ENCODE data around the gene SUCNR1.
A peak's percentile ranks its signal among the peaks of the same experiment; 100 is the strongest.
"Not testable (repeated sequence)": the region's sequence is repeated elsewhere in the genome, so short reads cannot be mapped to it uniquely, and the experiment has no call there.

The SUCNR1 gene

DNA sequence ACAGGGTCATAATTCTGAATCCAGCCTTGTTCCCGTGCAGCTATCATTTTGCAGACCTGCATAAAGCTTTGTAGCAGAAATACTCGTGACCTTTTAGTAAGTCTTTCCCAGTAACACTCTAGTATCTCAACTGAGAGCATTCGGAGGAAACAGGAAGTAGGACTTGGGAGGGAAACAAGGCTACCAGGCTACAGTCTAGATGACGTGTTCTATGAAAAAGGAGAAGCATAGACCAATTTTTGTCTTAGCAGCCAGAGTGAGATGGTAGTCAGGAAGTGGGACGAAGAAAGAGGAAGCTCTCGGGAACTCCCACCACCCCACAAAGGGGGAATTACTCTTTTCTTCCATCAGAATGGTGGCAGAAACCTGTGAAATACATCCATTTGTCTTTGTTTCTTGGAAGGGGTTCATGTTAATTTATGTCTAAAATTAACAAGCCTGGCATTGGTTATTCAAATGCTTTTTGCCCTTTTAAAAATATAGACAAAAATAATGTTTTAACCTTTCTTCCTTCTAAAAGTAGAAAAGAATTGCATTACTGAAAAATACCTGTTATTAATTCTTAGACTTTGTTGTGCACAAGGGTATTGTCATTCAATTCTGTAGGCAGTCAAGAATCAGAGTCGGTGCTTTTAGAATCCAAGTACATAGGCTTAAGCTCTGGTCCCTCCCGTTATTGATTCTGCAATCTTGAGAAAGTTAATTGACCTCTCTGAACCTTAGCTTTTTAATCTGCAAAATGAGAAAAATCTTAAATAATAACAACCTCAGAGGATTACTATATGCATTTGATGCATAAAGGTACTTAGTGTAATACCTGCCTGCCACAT is 1.6 kb upstream of the SUCNR1 start:
- no peak for DNase-seq

DNA sequence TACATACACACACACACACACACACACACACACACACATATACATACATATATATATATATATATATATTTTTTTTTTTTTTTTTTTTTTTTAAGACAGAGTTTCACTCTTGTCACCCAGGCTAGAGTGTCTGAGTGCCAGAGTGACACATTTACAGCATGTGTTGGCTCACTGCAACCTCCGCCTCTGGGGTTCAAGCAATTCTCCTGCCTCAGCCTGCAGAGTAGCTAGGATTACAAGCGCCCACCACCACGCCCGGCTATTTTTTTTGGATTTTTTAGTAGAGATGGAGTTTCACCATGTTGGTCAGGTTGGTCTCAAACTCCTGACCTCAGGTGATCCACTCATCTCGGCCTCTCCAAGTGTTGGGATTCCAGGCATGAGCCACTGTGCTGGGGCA is 636 bp downstream of the SUCNR1 start:
- not testable (repeated sequence) for DNase-seq

DNA sequence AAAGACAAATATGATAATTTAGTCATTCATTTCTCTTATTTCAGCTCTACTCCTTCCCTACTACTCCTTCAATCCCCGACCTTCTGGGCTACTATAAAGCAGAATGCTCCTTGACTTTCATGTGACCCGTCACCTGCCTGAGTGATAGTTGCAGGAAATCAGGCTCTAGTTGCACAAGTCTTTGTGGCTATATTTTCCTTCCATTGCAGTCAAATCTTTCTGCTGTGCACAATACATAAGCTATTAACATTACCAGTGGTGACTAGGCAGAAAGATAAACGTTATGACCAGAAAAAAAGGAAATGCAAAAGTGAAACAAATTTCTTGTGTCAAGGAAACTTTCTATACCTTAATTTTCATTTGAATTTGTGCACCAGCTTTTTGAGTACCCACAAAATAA is 2.3 kb downstream of the SUCNR1 start:
- DNase-seq = no peak

DNA sequence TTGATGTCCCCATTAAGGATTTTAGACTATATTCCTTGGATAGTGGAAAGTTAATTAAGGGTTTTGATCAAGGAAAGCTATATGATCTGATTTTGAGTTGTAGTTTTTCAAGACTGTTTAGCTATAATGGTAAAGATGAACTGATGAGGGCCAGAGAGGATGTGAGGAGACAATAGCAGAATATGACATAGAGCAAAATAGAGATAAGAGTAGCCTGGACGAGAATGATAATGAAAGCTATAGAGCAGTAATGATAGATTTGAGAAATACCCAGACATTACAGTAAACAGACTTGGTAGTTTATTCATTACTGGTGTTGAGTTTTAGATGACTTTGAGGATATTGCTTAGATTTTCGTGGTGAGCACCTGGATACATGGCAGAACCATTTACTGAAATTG is 3.8 kb downstream of the SUCNR1 start:
- no peak for DNase-seq

DNA sequence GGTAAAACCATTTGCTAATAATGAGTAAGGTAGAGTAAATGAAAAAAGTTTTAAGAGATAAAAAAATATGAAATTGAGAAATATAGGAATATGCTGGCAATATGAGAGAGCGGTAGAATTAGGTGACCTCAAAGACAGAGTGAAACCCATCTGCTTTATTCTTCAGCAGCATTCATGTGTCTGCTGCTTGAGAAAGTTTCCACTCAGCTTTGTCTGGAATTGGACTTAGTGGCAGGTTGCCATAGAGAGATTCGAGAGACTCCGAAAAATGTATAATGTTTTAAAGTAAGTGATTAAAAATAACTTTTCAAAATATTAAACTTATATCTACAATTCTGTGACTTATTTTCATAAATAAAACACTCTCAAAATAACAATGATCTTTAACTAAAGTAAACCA is 5.0 kb downstream of the SUCNR1 start:
- no peak for DNase-seq

DNA sequence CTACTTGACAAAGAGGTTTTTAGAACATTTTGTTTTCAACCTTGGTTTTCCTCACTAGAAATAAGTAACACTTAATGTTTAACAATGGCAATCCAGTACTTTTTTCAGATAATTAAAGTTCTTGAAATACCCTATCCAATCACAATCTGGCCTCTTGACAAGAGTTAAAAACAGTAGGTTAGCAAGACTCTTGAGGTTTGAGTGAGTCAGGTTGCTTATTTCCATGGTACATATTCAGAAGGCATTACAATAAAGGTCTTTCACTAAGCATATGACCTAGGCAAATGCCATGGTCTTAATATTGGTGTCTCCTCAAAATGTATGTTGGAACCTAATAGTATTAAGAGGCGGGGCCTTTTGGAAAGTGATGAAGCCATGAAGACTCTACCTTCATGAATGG is 5.6 kb downstream of the SUCNR1 start:
- DNase-seq = no peak

DNA sequence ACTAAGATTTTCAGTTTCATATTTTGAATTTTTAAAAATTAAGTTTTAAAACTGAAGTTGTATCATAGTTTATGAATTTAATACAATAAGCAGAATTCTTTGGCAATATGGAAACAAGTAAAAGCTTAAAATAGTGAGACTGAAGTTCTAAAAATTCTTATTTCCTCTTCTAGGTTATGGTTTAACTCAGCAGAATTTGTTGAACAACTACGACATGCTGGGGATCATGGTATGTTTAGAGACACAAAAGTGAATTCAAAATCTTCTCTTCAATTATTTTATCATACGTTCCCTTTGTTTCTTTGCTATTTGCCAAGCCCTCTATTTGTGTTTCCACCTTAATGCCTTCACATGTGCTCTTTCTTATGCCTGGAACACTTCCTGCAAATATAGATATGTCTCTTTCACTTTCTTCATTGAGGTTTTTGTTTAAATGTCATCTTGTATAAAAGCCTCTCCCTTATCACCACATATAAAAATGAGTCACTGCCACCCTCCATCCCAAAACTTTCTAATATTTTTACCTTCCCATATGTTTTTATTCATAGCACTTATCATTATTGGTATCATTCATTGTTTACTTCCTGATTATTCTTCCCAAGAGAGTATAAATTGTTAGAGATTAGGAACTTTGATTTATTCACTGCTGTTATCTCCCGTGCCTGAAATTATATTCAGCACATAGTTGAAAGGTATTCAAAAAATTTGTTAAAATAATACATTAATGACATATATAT is 6.4 kb downstream of the SUCNR1 start:
- DNase-seq = no peak

DNA sequence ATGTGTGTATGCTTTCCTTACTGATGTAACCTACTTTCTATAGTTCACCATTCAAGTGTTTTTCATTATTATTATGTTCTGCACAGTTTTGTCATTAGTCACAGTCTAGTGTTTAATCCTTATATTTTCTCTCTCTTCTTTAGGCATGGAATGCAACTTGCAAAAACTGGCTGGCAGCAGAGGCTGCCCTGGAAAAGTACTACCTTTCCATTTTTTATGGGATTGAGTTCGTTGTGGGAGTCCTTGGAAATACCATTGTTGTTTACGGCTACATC is 6.9 kb downstream of the SUCNR1 start:
- DNase-seq = no peak

DNA sequence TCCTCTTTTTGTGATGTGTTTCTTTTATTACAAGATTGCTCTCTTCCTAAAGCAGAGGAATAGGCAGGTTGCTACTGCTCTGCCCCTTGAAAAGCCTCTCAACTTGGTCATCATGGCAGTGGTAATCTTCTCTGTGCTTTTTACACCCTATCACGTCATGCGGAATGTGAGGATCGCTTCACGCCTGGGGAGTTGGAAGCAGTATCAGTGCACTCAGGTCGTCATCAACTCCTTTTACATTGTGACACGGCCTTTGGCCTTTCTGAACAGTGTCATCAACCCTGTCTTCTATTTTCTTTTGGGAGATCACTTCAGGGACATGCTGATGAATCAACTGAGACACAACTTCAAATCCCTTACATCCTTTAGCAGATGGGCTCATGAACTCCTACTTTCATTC is 7.7 kb downstream of the SUCNR1 start:
- DNase-seq = no peak

DNA sequence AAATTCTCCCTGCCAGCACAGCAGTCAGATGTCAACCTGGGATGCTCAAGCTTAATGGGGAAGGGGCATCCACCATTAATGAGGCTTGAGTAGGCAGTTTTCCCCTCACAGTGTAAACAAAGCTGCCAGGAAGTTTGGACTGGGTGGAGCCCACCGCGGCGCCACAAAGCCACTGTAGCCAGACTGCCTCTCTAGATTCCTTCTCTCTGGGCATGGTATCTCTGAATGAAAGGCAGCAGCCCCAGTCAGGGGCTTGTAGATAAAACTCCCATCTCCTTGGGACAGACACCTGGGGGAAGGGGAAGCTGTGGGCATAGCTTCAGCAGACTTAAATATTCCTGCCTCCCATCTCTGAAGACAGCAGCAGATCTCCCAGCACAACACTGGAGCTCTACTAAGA is 12.0 kb downstream of the SUCNR1 start:
- not testable (repeated sequence) for DNase-seq

DNA sequence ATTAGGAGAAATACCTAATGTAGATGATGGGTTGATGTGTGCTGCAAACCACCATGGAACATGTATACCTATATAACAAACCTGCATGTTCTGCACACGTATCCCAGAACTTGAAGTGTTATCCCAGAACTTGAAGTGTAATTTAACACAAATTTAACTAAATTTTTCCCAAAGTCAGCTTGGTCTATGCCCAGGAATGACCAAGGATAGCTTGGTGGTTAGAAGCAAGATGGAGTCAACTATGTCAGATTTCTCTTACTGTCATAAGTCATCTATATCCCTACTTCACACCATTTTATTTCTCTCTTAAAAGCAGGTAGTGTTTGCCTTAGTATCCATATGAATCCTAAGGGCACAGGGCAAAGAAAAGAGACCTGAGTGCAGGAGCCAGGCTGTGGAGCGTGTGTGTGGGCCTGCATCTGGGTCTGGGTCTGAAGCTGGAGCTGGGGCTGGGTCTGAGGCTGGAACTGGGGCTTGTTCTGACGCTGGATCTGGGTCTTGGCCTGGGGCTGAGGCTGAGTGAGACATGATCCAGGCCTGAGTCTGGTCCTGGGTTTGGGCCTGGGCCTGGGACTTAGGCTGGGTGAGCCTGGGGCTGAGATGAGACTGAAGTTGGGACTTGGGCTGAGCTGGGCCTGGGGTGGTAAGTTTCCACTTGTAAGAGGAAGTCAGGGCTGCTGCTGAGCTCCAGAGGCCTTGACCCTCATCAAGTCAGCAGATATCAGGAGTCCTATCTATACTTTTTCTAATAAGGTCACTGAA is 14.2 kb downstream of the SUCNR1 start:
- not testable (repeated sequence) for DNase-seq

DNA sequence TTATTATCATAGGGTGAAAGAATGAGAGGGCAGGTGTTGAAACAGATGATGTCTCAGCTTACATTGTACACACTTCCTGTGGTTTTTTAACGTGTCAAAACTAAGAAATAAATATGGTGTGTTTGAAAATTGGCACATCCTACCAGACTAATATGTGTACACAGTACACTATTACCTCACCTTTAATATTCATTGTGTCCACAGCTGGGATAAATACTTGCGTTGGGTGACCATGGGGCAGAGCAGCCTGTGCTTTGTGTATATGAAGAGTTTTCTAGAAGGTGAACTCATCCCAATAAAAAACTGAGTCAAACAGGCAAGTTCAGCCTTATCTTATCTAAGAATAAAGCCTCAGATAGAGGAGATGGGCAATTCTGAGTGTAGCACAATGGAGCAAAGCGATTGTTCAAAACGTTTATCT is 17.3 kb downstream of the SUCNR1 start:
- no peak for DNase-seq

DNA sequence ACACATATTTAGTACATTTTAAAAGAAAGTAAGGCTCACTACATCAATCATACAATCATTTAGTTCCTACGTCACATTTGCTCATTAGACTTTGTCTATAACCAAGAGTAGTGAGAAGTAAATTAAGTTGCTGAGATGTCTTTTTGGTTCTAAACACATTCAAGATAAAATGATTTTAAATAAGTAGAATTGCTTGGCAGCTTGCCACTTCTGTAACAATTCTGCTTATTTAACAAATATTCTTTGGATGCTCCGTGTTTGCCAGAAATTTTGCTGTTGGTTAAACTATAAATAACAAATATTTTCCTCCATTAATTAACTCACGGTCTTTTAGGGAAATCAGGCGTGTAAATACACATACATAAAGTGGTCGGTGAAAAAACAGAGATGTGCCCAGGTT is 18.3 kb downstream of the SUCNR1 start:
- no peak for DNase-seq

DNA sequence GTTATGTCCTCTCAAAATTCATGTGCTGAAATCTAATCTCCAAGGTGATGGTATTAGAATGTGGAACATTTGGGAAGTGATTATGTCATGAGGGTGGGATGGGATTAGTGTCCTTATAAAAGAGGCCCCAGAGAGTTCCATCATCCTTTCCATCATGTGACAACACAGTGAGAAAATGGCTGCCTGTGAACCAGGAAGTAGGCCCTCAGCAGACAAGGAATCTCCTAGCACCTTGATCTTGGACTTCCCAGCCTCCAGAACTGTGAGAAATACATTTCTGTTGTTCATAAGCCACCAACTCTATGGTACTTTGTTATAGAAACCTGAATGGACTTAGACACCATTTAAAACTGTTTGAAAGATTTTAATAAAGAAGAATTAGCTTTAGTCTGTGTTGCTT is 20.8 kb downstream of the SUCNR1 start:
- no peak for DNase-seq

DNA sequence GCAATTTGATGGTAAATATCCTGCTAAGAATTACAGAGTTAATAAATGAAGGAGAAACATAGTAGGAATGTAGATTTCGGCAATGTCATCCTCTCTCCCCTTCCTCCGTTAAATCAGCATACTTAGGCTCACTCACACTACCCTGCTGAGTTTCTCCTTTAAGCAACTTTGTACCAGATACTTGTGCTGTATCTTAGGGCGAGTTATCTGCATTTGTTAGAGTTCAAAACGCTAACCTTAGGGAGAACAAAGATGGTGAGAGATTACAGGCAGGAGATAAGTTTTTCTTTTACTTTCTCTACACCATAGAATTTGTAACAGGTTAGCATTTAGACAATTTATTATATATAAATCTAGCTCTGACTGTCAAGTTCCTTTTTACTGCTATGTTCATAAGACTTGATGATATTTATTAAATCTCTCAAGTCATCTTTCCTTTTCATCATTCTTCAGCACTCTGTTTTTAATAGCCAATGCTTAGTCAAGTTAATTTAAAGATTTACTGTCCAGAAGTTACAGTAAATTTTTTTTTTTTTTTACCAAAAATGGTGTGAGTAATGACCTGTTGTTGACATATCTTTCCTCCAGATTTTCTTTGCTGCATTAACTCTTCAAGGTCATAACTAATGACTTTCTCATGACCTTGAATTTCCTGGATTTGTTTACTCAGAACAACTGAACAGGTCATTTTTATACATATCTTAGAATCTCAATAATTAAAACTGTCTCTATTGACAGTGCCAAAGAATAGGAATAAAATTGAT is 22.2 kb downstream of the SUCNR1 start:
- no peak for DNase-seq

DNA sequence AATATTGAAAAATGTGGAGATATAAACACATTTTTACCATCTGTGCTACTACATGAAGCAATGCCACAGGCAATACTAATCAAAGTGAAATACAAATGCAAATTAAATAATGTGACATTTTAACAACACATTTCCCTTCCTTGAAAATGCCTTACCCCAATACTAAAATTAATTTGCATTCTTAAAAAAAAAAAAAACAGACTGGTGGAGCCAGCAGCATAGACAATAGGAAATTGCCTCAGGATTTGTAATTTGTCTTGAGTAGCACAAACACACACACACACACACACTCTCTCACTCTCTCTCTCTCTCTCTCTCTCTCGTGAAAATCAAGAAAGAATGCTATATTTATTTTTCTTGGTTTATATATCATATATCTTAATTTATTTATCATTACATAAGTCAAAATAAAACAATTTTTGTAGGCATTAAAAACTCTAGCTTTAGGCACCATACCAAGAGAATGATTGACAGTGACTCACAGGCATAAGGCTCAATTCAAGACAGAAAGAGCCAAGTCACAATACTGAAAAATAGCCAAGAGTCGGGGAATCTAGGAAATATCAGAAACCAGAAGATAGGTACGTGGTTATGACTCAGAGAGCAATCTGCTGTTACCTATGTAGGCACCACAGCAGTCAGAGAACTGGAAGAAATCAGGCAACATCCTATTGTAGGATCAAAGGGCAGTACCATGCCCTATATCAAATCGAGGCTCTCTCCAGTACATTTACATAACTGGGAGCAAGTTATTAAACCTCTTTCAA is 23.0 kb downstream of the SUCNR1 start:
- peak; percentile 50 for DNase-seq

DNA sequence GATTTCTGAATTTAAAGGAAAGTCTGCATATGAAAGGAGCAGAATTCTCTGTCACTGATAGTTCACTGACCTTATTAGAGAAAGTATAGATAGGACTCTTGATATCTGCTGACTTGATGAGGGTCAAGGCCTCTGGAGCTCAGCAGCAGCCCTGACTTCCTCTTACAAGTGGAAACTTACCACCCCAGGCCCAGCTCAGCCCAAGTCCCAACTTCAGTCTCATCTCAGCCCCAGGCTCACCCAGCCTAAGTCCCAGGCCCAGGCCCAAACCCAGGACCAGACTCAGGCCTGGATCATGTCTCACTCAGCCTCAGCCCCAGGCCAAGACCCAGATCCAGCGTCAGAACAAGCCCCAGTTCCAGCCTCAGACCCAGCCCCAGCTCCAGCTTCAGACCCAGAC is 24.7 kb downstream of the SUCNR1 start:
- not testable (repeated sequence) for DNase-seq

DNA sequence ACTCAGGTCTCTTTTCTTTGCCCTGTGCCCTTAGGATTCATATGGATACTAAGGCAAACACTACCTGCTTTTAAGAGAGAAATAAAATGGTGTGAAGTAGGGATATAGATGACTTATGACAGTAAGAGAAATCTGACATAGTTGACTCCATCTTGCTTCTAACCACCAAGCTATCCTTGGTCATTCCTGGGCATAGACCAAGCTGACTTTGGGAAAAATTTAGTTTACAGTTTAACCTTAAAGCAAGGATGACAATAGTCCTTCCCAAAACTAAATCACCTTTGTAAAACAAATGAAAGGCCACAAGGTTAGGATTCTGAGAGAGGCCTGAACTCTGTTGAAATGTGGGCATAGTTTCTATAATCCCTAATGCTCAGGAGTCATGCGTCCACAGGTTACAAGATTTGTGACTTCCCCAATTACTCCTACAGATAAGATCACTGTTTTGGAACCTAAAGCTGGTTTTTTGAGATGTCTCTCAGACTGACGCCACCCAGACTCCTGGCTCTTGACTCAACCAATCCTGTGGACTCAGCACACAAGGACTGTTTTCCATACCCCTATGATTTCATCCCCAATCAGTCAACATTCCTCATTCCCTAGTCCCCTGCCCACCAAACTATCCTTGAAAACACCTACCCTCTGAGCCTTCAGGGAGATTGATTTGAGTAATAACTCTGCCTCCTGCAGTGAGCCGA is 25.3 kb downstream of the SUCNR1 start:
- not testable (repeated sequence) for DNase-seq

DNA sequence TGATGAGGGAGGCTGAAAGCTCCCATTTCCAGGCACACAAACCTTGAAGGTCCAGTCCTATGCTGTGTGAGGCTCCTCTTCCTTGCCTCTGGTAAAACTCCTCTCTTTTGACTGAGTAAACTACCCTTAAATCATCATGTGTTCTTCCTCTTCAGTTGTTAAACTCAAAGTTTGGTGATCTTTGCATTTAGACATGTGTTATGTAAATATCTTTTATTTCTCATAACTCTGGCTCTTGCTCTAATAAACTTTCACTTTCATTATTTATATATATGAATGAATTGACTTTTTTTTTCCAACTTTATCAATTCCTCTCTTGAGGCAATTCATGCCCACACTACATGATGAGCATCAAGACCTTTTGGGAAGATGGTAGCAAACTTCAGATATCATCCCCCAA is 26.6 kb downstream of the SUCNR1 start:
- no peak for DNase-seq

DNA sequence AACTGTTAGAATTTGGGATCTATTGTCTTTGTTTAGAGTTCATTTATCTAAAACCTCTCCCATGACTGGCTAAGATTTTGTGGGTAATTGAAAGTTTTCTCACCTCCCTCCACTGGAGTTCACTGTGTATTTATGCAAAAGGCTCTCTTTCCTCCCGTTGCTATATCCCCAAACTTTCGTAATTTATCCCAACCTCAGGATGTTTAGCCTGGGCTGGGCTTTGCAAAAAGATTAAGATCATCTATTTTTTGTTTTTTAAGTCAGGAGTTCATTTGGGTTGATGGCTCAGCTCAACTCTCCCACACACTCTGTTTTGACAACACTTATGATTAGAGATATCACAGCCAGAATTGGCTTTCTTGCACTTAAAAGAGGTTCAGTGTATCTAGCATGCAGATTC is 27.0 kb downstream of the SUCNR1 start:
- no peak for DNase-seq

DNA sequence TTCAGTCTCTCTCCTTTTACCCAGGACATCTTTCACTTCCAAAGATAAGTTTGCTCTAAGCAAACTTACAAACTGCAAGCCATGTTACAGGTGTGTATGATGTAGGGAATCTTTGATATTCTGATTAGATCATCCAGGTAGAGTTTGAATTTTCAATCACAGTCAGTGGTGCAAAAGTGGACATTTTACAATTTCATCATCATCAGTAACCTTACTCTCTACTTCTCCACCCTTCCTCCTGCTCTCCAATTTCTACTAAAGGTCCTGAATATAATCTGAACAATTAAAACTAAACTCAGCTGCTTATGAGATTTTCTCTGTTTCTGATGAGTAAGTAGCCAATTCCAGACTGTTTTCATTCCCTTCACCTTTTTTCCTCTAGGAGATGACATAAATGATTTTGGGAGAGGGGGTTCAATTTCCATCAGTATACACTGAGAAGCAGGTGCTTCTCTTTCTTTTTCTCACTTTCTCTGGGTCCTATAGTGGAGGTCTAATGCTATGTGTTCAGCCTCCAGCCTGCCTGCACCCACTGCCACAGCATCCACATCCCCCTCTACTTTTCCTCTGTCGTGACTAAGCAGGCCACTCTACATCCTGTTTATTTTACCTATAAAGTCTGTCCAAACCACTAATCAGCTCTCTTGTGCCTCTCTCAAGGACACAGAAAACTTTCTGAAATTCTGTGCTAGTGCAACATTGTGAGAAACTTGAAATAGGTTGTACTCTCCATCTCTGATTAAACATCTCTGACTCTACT is 27.6 kb downstream of the SUCNR1 start:
- no peak for DNase-seq
